ENCODE results near the gene ANKFY1. TPM values are rescaled to one million over a fixed set of nuclear protein-coding genes. Genes with fewer than 3 reads are reported as not detected.

The ANKFY1 gene
- total RNA-seq, 1 donor: 44.9 TPM

- H3K9me3 ChIP-seq (ENCODE audit: low read depth, low read length): no peaks in the 10 kb centered on the region
- peaks cover 37% of the 10 kb centered on the region for H3K79me2 ChIP-seq (ENCODE audit: insufficient read depth, low read length)
- no peak overlapping the region for H3K27ac ChIP-seq (ENCODE audit: low read depth, low read length)
- no peak overlapping the region for H3K4me3 ChIP-seq (ENCODE audit: insufficient read depth, low read length)
- H3K4me1 ChIP-seq (ENCODE audit: insufficient read depth, low read length): no peaks in the 10 kb centered on the region
- H3K36me3 ChIP-seq (ENCODE audit: insufficient read depth, low read length): peaks cover 20% of the 10 kb centered on the region
- no peak for TF ChIP-seq CTCF (IDR thresholded peaks at IDR 0.05; ENCODE audit: extremely low read depth, low read depth, low read length)
- DNase-seq (ENCODE audit: insufficient read length, low spot score, missing footprints): no peak
- H4K20me1 ChIP-seq (ENCODE audit: insufficient read depth, low read length): peaks cover 13% of the 10 kb centered on the region
- H3K4me2 ChIP-seq (ENCODE audit: insufficient read depth, low read length): no peak overlapping the region
- H3K27me3 ChIP-seq (ENCODE audit: insufficient read depth, low read length): no peaks in the 10 kb centered on the region
- H2AFZ ChIP-seq (ENCODE audit: low read length): no peak overlapping the region
Measured at GRCh38 chr17:4276514-4276913, 12.7 kb upstream of the ANKFY1 start.

GRCh38 chr17:4272972-4273368 is 9.2 kb upstream of the ANKFY1 start:
- Histone ChIP-seq H3K79me2 (ENCODE audit: insufficient read depth, low read length) (peaks cover 31% of the 10 kb centered on the region), H3K27ac (ENCODE audit: low read depth, low read length) (no peak overlapping the region), H3K9me3 (ENCODE audit: low read depth, low read length) (no peaks in the 10 kb centered on the region), H3K4me2 (ENCODE audit: insufficient read depth, low read length) (no peak overlapping the region), H2AFZ (ENCODE audit: low read length) (no peak overlapping the region), H3K4me3 (ENCODE audit: insufficient read depth, low read length) (no peak overlapping the region), H4K20me1 (ENCODE audit: insufficient read depth, low read length) (peaks cover 13% of the 10 kb centered on the region), H3K27me3 (ENCODE audit: insufficient read depth, low read length) (no peaks in the 10 kb centered on the region), H3K4me1 (ENCODE audit: insufficient read depth, low read length) (no peaks in the 10 kb centered on the region), H3K36me3 (ENCODE audit: insufficient read depth, low read length) (peaks cover 33% of the 10 kb centered on the region)
- no peak for DNase-seq (ENCODE audit: insufficient read length, low spot score, missing footprints)
- TF ChIP-seq CTCF (IDR thresholded peaks at IDR 0.05; ENCODE audit: extremely low read depth, low read depth, low read length): no peak

GRCh38 chr17:4272213-4272971 is 8.6 kb upstream of the ANKFY1 start:
- Histone ChIP-seq H3K4me3 (ENCODE audit: insufficient read depth, low read length) (no peak overlapping the region), H3K36me3 (ENCODE audit: insufficient read depth, low read length) (peaks cover 34% of the 10 kb centered on the region), H3K27ac (ENCODE audit: low read depth, low read length) (no peak overlapping the region), H3K4me2 (ENCODE audit: insufficient read depth, low read length) (no peak overlapping the region), H3K4me1 (ENCODE audit: insufficient read depth, low read length) (no peaks in the 10 kb centered on the region), H2AFZ (ENCODE audit: low read length) (no peak overlapping the region), H3K9me3 (ENCODE audit: low read depth, low read length) (no peaks in the 10 kb centered on the region), H3K79me2 (ENCODE audit: insufficient read depth, low read length) (peaks cover 31% of the 10 kb centered on the region), H3K27me3 (ENCODE audit: insufficient read depth, low read length) (no peaks in the 10 kb centered on the region), H4K20me1 (ENCODE audit: insufficient read depth, low read length) (peaks cover 13% of the 10 kb centered on the region)
- no peak for DNase-seq (ENCODE audit: insufficient read length, low spot score, missing footprints)
- no peak for TF ChIP-seq CTCF (IDR thresholded peaks at IDR 0.05; ENCODE audit: extremely low read depth, low read depth, low read length)

GRCh38 chr17:4270736-4271135 is 7.0 kb upstream of the ANKFY1 start:
- DNase-seq (ENCODE audit: insufficient read length, low spot score, missing footprints): no peak
- H3K4me3 ChIP-seq (ENCODE audit: insufficient read depth, low read length): no peak overlapping the region
- TF ChIP-seq CTCF (IDR thresholded peaks at IDR 0.05; ENCODE audit: extremely low read depth, low read depth, low read length): no peak
- no peaks in the 10 kb centered on the region for H3K4me1 ChIP-seq (ENCODE audit: insufficient read depth, low read length)
- no peaks in the 10 kb centered on the region for H3K9me3 ChIP-seq (ENCODE audit: low read depth, low read length)
- no peaks in the 10 kb centered on the region for H3K27me3 ChIP-seq (ENCODE audit: insufficient read depth, low read length)
- peaks cover 30% of the 10 kb centered on the region for H3K36me3 ChIP-seq (ENCODE audit: insufficient read depth, low read length)
- H4K20me1 ChIP-seq (ENCODE audit: insufficient read depth, low read length): peaks cover 2% of the 10 kb centered on the region
- H3K4me2 ChIP-seq (ENCODE audit: insufficient read depth, low read length): no peak overlapping the region
- peaks cover 15% of the 10 kb centered on the region for H3K79me2 ChIP-seq (ENCODE audit: insufficient read depth, low read length)
- no peak overlapping the region for H3K27ac ChIP-seq (ENCODE audit: low read depth, low read length)
- no peak overlapping the region for H2AFZ ChIP-seq (ENCODE audit: low read length)

All from osteoblast (primary cell).